ENCODE data around the gene RRM2. TPM values are rescaled to one million over a fixed set of nuclear protein-coding genes. Genes with fewer than 3 reads are reported as not detected.

The RRM2 gene
- total RNA-seq, 1 experiment from 2014 or later = 163 TPM

DNA sequence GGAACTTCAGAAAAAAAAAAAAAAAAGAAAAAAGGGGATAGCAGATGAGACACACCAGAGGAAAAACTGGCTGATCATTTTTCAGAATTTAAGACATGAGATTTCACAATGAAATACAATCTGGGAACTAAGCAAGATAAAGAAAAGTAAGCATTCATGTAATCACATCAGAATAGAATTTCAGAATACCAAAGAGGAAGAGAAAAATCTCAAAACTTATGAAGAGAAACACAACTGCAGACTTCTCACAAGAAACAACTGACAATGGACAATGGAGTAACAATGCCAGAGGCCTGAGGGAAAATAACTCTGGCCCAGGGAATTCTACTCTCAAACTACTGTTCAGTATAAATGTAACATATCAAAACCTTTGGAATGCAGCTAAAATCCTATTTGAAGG lies 13.2 kb upstream of the RRM2 start:
- no peak overlapping the region for H2AK5ac ChIP-seq (ENCODE audit: insufficient read length, low read length)
- H3K23ac ChIP-seq (ENCODE audit: insufficient read length, low read depth, low read length) = no peak overlapping the region
- no peak overlapping the region for H3K14ac ChIP-seq (ENCODE audit: insufficient read depth, low read length)
- no peaks in the 10 kb centered on the region for H3K23me2 ChIP-seq (ENCODE audit: insufficient read length, low read depth, low read length, poor library complexity, severe bottlenecking)
- no peak overlapping the region for H2BK120ac ChIP-seq (ENCODE audit: low read depth, low read length, poor library complexity, severe bottlenecking)
- no peak overlapping the region for H3K4me2 ChIP-seq (ENCODE audit: insufficient read depth, insufficient read length, low read length)
- H3K9ac ChIP-seq (ENCODE audit: extremely low read depth, insufficient read length, low read length) = no peak overlapping the region
- H3K18ac ChIP-seq (ENCODE audit: insufficient read length, low read depth, low read length) = no peak overlapping the region
- no peak overlapping the region for H3K56ac ChIP-seq (ENCODE audit: insufficient read length, low read depth, low read length)
- Mint-ChIP-seq H3K4me3 (no peak overlapping the region), H3K9me3 (peaks cover 13 to 14% of the 10 kb centered on the region in 2 experiments), H3K27ac (0 out of 7 replicates have a peak overlapping the region, but pooled peaks of 1 of the 3 experiments have one; percentile 2), H3K4me1 (no peaks in the 10 kb centered on the region; a peak in 1 of 4 replicates), H3K36me3 (ENCODE audit: insufficient read depth in 1 of 3, low read depth in 3 of 3) (peaks cover 0 to 10% (median 9%) of the 10 kb centered on the region in 3 experiments; a peak in 5 of 7 replicates), H3K27me3 (ENCODE audit: low read depth) (no peaks in the 10 kb centered on the region)
- H4K91ac ChIP-seq (ENCODE audit: insufficient read length, low read depth, low read length) = no peak overlapping the region
- TF ChIP-seq, protein P1, sequence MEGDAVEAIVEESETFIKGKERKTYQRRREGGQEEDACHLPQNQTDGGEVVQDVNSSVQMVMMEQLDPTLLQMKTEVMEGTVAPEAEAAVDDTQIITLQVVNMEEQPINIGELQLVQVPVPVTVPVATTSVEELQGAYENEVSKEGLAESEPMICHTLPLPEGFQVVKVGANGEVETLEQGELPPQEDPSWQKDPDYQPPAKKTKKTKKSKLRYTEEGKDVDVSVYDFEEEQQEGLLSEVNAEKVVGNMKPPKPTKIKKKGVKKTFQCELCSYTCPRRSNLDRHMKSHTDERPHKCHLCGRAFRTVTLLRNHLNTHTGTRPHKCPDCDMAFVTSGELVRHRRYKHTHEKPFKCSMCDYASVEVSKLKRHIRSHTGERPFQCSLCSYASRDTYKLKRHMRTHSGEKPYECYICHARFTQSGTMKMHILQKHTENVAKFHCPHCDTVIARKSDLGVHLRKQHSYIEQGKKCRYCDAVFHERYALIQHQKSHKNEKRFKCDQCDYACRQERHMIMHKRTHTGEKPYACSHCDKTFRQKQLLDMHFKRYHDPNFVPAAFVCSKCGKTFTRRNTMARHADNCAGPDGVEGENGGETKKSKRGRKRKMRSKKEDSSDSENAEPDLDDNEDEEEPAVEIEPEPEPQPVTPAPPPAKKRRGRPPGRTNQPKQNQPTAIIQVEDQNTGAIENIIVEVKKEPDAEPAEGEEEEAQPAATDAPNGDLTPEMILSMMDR (conservative IDR thresholded peaks at IDR 0.05) = no peak
- no peaks in the 10 kb centered on the region for H3K27me3 ChIP-seq (ENCODE audit: insufficient read depth, low read length)
- no peak overlapping the region for H2BK5ac ChIP-seq (ENCODE audit: insufficient read length, low read length)
- no peak overlapping the region for H3K27ac ChIP-seq (ENCODE audit: insufficient read length, low read depth, low read length)
- no peaks in the 10 kb centered on the region for H3K9me3 ChIP-seq (ENCODE audit: control insufficient read depth, low read depth, low read length)
- no peak overlapping the region for H3K4ac ChIP-seq (ENCODE audit: low read depth, low read length)
- no peak overlapping the region for H2BK12ac ChIP-seq (ENCODE audit: insufficient read length, low read depth, low read length)
- no peak overlapping the region for H4K5ac ChIP-seq (ENCODE audit: insufficient read length, low read depth, low read length)
- no peak overlapping the region for H2BK15ac ChIP-seq (ENCODE audit: low read depth, low read length)
- no peaks in the 10 kb centered on the region for H4K20me1 ChIP-seq (ENCODE audit: control insufficient read depth, insufficient read depth, insufficient read length)
- H3K79me1 ChIP-seq (ENCODE audit: insufficient read depth, low read depth, low read length, poor library complexity, severe bottlenecking) = no peaks in the 10 kb centered on the region
- H3T11ph ChIP-seq (ENCODE audit: low read length) = no peak overlapping the region
- H2BK20ac ChIP-seq (ENCODE audit: low read depth, low read length, poor library complexity, severe bottlenecking) = no peak overlapping the region
- H3K79me2 ChIP-seq (ENCODE audit: insufficient read depth, low read length) = no peaks in the 10 kb centered on the region
- no peaks in the 10 kb centered on the region for H3K4me1 ChIP-seq (ENCODE audit: insufficient read depth, low read length)
- H2AFZ ChIP-seq (ENCODE audit: low read length) = no peak overlapping the region
- DNase-seq = no peak
- no peak overlapping the region for H4K8ac ChIP-seq (replicated peaks; ENCODE audit: insufficient read length, low read depth, low read length)
